Measurements from ENCODE around the gene GRM7. TPM values are rescaled to one million over a fixed set of nuclear protein-coding genes. Genes with fewer than 3 reads are reported as not detected.

Gene GRM7
- total RNA-seq, 1 experiment from 2014 or later: 0.28 TPM

DNA sequence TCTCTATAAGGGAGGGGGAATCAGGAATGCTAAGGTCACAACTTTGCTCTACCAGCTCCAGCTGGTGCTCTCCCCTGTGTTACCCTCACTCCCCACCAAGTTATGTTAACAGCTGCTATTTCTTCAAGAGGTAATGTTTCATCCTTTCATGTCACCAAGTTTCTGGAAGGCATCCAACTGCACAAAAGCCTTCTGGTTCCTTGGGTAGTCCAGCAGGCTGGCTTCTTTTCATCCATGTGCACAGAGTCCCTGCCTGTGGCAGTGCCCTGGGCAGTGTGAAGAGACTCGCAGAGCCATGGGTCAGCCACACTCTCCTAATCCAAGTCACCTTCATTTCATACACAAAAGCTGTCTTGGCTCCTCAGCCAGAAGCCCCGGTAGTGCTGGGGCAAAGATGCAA is 903.2 kb downstream of the GRM7 start:
- Histone ChIP-seq H4K5ac (ENCODE audit: insufficient read length, low read depth, low read length) (no peak overlapping the region), H3K4me2 (ENCODE audit: insufficient read depth, insufficient read length, low read length) (no peak overlapping the region), H3K23ac (ENCODE audit: insufficient read length, low read depth, low read length) (no peak overlapping the region), H4K91ac (ENCODE audit: insufficient read length, low read depth, low read length) (no peak overlapping the region), H3K27me3 (ENCODE audit: insufficient read depth, low read length) (no peaks in the 10 kb centered on the region), H3K27ac (ENCODE audit: insufficient read length, low read depth, low read length) (no peak overlapping the region), H3K56ac (ENCODE audit: insufficient read length, low read depth, low read length) (no peak overlapping the region), H3K14ac (ENCODE audit: insufficient read depth, low read length) (no peak overlapping the region), H2BK120ac (ENCODE audit: low read depth, low read length, poor library complexity, severe bottlenecking) (no peak overlapping the region), H3K23me2 (ENCODE audit: insufficient read length, low read depth, low read length, poor library complexity, severe bottlenecking) (no peaks in the 10 kb centered on the region), H3K4ac (ENCODE audit: low read depth, low read length) (no peak overlapping the region), H2BK5ac (ENCODE audit: insufficient read length, low read length) (no peak overlapping the region), H4K20me1 (ENCODE audit: control insufficient read depth, insufficient read depth, insufficient read length) (no peaks in the 10 kb centered on the region), H4K8ac (replicated peaks; ENCODE audit: insufficient read length, low read depth, low read length) (no peak overlapping the region), H3K4me1 (ENCODE audit: insufficient read depth, low read length) (no peaks in the 10 kb centered on the region), H3K79me2 (ENCODE audit: insufficient read depth, low read length) (no peaks in the 10 kb centered on the region), H3T11ph (ENCODE audit: low read length) (no peak overlapping the region), H2BK12ac (ENCODE audit: insufficient read length, low read depth, low read length) (no peak overlapping the region), H3K79me1 (ENCODE audit: insufficient read depth, low read depth, low read length, poor library complexity, severe bottlenecking) (no peaks in the 10 kb centered on the region), H2BK15ac (ENCODE audit: low read depth, low read length) (no peak overlapping the region), H3K9ac (ENCODE audit: extremely low read depth, insufficient read length, low read length) (no peak overlapping the region), H2BK20ac (ENCODE audit: low read depth, low read length, poor library complexity, severe bottlenecking) (no peak overlapping the region), H2AFZ (ENCODE audit: low read length) (no peak overlapping the region), H3K18ac (ENCODE audit: insufficient read length, low read depth, low read length) (no peak overlapping the region), H2AK5ac (ENCODE audit: insufficient read length, low read length) (no peak overlapping the region), H3K9me3 (ENCODE audit: control insufficient read depth, low read depth, low read length) (no peaks in the 10 kb centered on the region)
- H3K27me3 Mint-ChIP-seq (ENCODE audit: low read depth): no peaks in the 10 kb centered on the region
- no peak for DNase-seq
- WGBS (ENCODE audit: extremely low coverage, insufficient read length, low lambda C conversion rate): no CpG with 5 or more reads among the region's 2 CpGs
- H3K4me3 Mint-ChIP-seq: no peak overlapping the region
- H3K36me3 Mint-ChIP-seq (ENCODE audit: insufficient read depth in 1 of 3, low read depth in 3 of 3): peaks cover 11 to 26% (median 11%) of the 10 kb centered on the region in 3 experiments; a peak in 6 of 7 replicates
- H3K4me1 Mint-ChIP-seq: no peaks in the 10 kb centered on the region; a peak in 1 of 4 replicates
- peaks cover 19 to 20% of the 10 kb centered on the region in 2 experiments for H3K9me3 Mint-ChIP-seq
- H3K27ac Mint-ChIP-seq: no peak overlapping the region
- TF ChIP-seq, protein P1, sequence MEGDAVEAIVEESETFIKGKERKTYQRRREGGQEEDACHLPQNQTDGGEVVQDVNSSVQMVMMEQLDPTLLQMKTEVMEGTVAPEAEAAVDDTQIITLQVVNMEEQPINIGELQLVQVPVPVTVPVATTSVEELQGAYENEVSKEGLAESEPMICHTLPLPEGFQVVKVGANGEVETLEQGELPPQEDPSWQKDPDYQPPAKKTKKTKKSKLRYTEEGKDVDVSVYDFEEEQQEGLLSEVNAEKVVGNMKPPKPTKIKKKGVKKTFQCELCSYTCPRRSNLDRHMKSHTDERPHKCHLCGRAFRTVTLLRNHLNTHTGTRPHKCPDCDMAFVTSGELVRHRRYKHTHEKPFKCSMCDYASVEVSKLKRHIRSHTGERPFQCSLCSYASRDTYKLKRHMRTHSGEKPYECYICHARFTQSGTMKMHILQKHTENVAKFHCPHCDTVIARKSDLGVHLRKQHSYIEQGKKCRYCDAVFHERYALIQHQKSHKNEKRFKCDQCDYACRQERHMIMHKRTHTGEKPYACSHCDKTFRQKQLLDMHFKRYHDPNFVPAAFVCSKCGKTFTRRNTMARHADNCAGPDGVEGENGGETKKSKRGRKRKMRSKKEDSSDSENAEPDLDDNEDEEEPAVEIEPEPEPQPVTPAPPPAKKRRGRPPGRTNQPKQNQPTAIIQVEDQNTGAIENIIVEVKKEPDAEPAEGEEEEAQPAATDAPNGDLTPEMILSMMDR (conservative IDR thresholded peaks at IDR 0.05): no peak
